Tibial nerve (tissue), 4 donors: Measurements from ENCODE around the gene IFNK. TPM values are rescaled to one million over a fixed set of nuclear protein-coding genes. Genes with fewer than 3 reads are reported as not detected.

Experiments
- DNase-seq, 2 donors: peaks; one replicate each; pipeline ENCODE4 v3.0.0-alpha.2; 2019; ENCODE audit warnings: low spot score in 2 of 2
- H3K27ac ChIP-seq, 4 donors: fragments of 200-600 bp; sonication (generic) in 3 of 4; one replicate each; pipeline ENCODE4 v1.5.1; 2017 to 2019; ENCODE audit warnings: mild to moderate bottlenecking in 1 of 4
- H3K27me3 ChIP-seq, 2 donors: fragments of 200-600 bp; sonication (generic) in 1 of 2; one replicate each; pipeline versions ENCODE4 v1.5.1 to v1.6.0; 2017 to 2019
- H3K36me3 ChIP-seq, 3 donors: fragments of 200-600 bp; sonication (generic); one replicate each; pipeline ENCODE4 v1.5.1; 2018 to 2019
- H3K4me1 ChIP-seq, 4 donors: fragments of 200-600 bp; sonication (generic) in 3 of 4; one replicate each; pipeline ENCODE4 v1.5.1; 2017 to 2019
- H3K4me3 ChIP-seq, 4 donors: fragments of 200-600 bp; sonication (generic) in 3 of 4; one replicate each; pipeline ENCODE4 v1.5.1; 2017 to 2019; ENCODE audit warnings: mild to moderate bottlenecking in 1 of 4, moderate library complexity in 1 of 4
- H3K9me3 ChIP-seq, 4 donors: fragments of 200-600 bp; sonication (generic) in 3 of 4; one replicate each; pipeline ENCODE4 v1.5.1; 2017 to 2019
- CTCF ChIP-seq, 5 experiments: fragments of 200-600 bp in 3 of 5; fragments of 450-650 bp in 2 of 5; sonication (generic) in 3 of 5; IDR thresholded peaks; one replicate each; pipeline ENCODE4 v1.5.1; 2016 to 2019; ENCODE audit warnings: antibody characterized with exemption in 5 of 5, mild to moderate bottlenecking in 3 of 5, moderate library complexity in 2 of 5
- EP300 ChIP-seq, 2 donors: sonication (generic); formaldehyde crosslinking; IDR thresholded peaks; one replicate each; pipeline ENCODE4 v1.6.1; 2017; ENCODE audit warnings: antibody characterized with exemption in 2 of 2, mild to moderate bottlenecking in 1 of 2
- POLR2A ChIP-seq, 2 donors: fragments of 450-650 bp; IDR thresholded peaks; one replicate each; pipeline ENCODE4 v1.6.1; 2017; ENCODE audit warnings: antibody characterized with exemption in 2 of 2, mild to moderate bottlenecking in 2 of 2, moderate library complexity in 2 of 2
- WGBS, 2 donors: methylation state at CpG; one replicate each; pipeline ENCODE4 v1.1.5; 2018; 5-methylcytosine and 5-hydroxymethylcytosine counted together
- total RNA-seq, 4 donors: library from RNA; depleted of rRNA; stranded (reverse); fragments of >200 nt; gene quantifications; one replicate each; pipeline ENCODE4 v1.1.0, GENCODE V29; 2016

IFNK gene
- total RNA-seq, 4 donors from 2014 or later = not detected

GRCh38 chr9:27528076-27528885 is 4.2 kb downstream of the IFNK start:
- no peaks in the 10 kb centered on the region for H3K27me3 ChIP-seq
- WGBS, 2 donors = 1 to 3% methylated on average over 39 to 44 of the region's 44 CpGs
- DNase-seq = peak; percentile 72 to 82
- peak overlapping the region; percentile 76 to 84 (median 80) for H3K4me3 ChIP-seq
- peak overlapping the region; percentile 72 to 98 (median 89) for H3K27ac ChIP-seq
- H3K9me3 ChIP-seq = no peaks in the 10 kb centered on the region
- no peaks in the 10 kb centered on the region for H3K36me3 ChIP-seq
- TF ChIP-seq EP300 (IDR thresholded peaks at IDR 0.05) (peak in 1 of 2 donors; percentile 88), CTCF (IDR thresholded peaks at IDR 0.05) (no peak), POLR2A (IDR thresholded peaks at IDR 0.05) (peak; percentile 52 to 62)
- H3K4me1 ChIP-seq = peaks cover 0 to 30% (median 4%) of the 10 kb centered on the region in 4 donors

DNA sequence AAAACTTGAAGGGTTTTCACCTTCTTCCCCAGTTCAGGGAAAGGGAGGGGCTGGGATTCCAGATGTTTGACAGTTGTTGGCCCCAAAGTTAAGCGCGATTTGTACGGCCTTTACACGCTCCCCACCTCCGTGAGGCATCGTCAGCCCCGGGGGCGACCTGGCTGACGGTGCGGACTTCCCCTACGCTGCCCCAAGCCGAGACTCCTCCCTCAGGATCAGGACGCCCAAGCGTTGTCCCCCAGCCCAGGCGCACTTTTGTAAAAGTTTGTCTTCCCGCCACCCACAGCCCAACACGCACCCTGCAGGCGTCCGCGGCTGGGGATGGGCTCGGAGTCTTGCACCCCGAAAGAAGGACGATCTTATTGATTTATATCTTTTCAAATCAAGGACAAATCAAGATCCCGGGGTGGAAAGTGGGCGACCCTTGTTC is 4.8 kb downstream of the IFNK start:
- Histone ChIP-seq H3K36me3 (no peaks in the 10 kb centered on the region), H3K9me3 (no peaks in the 10 kb centered on the region), H3K27me3 (no peaks in the 10 kb centered on the region), H3K4me3 (peak overlapping the region; percentile 76 to 84 (median 80)), H3K27ac (peak overlapping the region; percentile 72 to 98 (median 89)), H3K4me1 (peaks cover 0 to 36% (median 4%) of the 10 kb centered on the region in 4 donors)
- peak; percentile 29 to 30 for DNase-seq
- TF ChIP-seq EP300 (IDR thresholded peaks at IDR 0.05) (no peak), CTCF (IDR thresholded peaks at IDR 0.05) (no peak), POLR2A (IDR thresholded peaks at IDR 0.05) (no peak)
- WGBS, 2 donors = 0 to 1% methylated on average over 22 to 25 of the region's 25 CpGs

DNA sequence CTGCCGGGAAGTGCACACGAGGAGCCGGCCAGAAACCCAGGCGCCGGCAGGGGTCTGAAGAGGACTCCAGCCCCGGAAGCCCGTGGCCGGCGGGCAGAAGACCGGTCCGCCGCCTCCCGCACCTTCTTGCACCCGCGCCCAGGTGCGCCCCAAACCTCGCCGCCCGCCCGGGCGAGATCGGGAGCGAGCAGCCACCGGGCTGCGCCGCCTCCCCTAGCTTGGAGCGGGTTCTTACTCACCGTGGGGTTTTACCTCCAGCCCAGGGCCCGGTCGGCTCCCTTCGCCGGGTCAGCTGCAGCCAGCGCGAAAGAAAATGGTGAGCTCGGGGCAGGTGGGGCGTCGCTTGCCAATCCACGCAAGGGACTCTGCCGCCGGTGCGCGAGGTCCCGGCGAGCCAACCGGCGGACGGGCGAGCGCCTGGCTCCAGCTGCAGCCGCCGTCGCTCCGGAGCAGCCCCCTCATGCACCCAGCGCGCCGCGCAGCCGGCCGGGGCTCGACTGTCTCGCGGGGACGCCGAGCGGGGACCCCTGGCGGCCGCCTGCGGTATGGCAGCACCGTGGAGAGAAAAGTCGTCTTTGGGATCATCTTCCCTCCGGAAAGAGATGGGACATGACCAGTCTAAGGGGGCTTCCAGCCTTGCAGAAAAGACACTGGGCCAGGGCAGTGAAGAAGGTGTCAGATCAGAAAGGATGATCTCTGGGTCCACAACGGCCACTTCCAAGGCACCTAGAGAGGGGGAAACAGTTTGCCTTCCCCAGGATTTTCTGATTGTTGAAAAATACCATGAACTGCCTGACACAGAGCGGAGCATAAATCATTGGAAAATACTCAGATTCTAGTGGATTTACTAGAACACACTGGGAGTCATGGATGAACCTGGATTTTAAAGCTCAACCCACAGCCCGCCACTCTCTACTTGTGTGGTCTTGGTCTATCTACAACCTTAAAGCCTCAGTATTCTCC is 5.5 kb downstream of the IFNK start, which contains the start of gene MOB3B:
TSS of gene MOB3B (minus strand) at position 499 of the 963 bp plus-strand sequence. CDS start 74,264 bp downstream, outside the sequence.
- Histone ChIP-seq H3K27ac (peak within 1 kb of the TSS; percentile 72 to 98 (median 89)), H3K4me3 (peak within 1 kb of the TSS; percentile 76 to 84 (median 80)), H3K27me3 (no peaks in the 10 kb centered on the region), H3K9me3 (no peaks in the 10 kb centered on the region), H3K4me1 (peaks cover 0 to 42% (median 7%) of the 10 kb centered on the region in 4 donors), H3K36me3 (no peaks in the 10 kb centered on the region)
- peak in 1 of 2 donors; percentile 57 for TF ChIP-seq POLR2A (IDR thresholded peaks at IDR 0.05)
- peak; percentile 95 to 98 (median 96) for TF ChIP-seq CTCF (IDR thresholded peaks at IDR 0.05)
- peak in 1 of 2 donors; percentile 56 for TF ChIP-seq EP300 (IDR thresholded peaks at IDR 0.05)
- peak; percentile 78 to 86 for DNase-seq
- WGBS, 2 donors = 5 to 8% methylated on average over 30 to 52 of the region's 74 CpGs

GRCh38 chr9:27530915-27531755 is 7.0 kb downstream of the IFNK start:
- WGBS, 2 donors = 69 to 71% methylated on average over 4 of the region's 4 CpGs
- Histone ChIP-seq H3K4me3 (no peak overlapping the region), H3K36me3 (peaks cover 0 to 5% (median 0%) of the 10 kb centered on the region in 3 donors), H3K4me1 (peaks cover 0 to 53% (median 8%) of the 10 kb centered on the region in 4 donors), H3K27ac (no peak overlapping the region), H3K27me3 (no peaks in the 10 kb centered on the region), H3K9me3 (no peaks in the 10 kb centered on the region)
- TF ChIP-seq EP300 (IDR thresholded peaks at IDR 0.05) (no peak), POLR2A (IDR thresholded peaks at IDR 0.05) (no peak), CTCF (IDR thresholded peaks at IDR 0.05) (no peak)
- DNase-seq = no peak
